Gastrocnemius medialis (tissue), 4 donors: ENCODE data around the gene ST8SIA2. TPM values are rescaled to one million over a fixed set of nuclear protein-coding genes. Genes with fewer than 3 reads are reported as not detected.

ENCODE experiments used
- ATAC-seq, 2 donors: fragments of 150-250 bp; one replicate each; pipeline ENCODE4 v1.9.1; 2016
- DNase-seq, 2 donors: peaks; one replicate each; pipeline ENCODE4 v3.0.0-alpha.2; 2019
- H3K27ac ChIP-seq, 4 donors: fragments of 200-600 bp; sonication (generic); 1 replicate in 1 of 4; 2 replicates in 3 of 4; pipeline ENCODE4 v1.5.1; 2016 to 2018; ENCODE audit warnings: mild to moderate bottlenecking in 2 of 4, moderate library complexity in 1 of 4
- H3K27me3 ChIP-seq, 3 donors: fragments of 200-600 bp; sonication (generic) in 2 of 3; 1 replicate in 1 of 3; 2 replicates in 2 of 3; pipeline versions ENCODE4 v1.5.1 to v1.6.0; 2016 to 2019; ENCODE audit warnings: mild to moderate bottlenecking in 1 of 3, moderate library complexity in 1 of 3
- H3K36me3 ChIP-seq, 2 donors: fragments of 200-600 bp; sonication (generic) in 1 of 2; one replicate each; pipeline ENCODE4 v1.5.1; 2017 to 2018
- H3K4me1 ChIP-seq, 2 donors: fragments of 200-600 bp; sonication (generic) in 1 of 2; one replicate each; pipeline ENCODE4 v1.5.1; 2016 to 2017; ENCODE audit warnings: mild to moderate bottlenecking in 2 of 2
- H3K4me3 ChIP-seq, 4 donors: fragments of 200-600 bp; sonication (generic) in 3 of 4; 1 replicate in 1 of 4; 2 replicates in 3 of 4; pipeline ENCODE4 v1.5.1; 2016 to 2019; ENCODE audit warnings: mild to moderate bottlenecking in 2 of 4
- H3K9me3 ChIP-seq, 3 donors: fragments of 200-600 bp; sonication (generic) in 2 of 3; 1 replicate in 1 of 3; 2 replicates in 2 of 3; pipeline ENCODE4 v1.5.1; 2016 to 2019
- CTCF ChIP-seq, 5 experiments: fragments of 450-650 bp in 3 of 5; fragments of 200-600 bp in 2 of 5; sonication (generic) in 2 of 5; IDR thresholded peaks in 4 of 5; conservative IDR thresholded peaks in 1 of 5; 1 replicate in 4 of 5; 2 replicates in 1 of 5; pipeline ENCODE4 v1.5.1; 2016 to 2019; ENCODE audit warnings: antibody characterized with exemption in 5 of 5, mild to moderate bottlenecking in 3 of 5, moderate library complexity in 3 of 5
- POLR2A ChIP-seq, 2 donors: fragments of 450-650 bp; IDR thresholded peaks; one replicate each; pipeline ENCODE4 v1.6.1; 2017; ENCODE audit warnings: antibody characterized with exemption in 2 of 2, mild to moderate bottlenecking in 2 of 2, moderate library complexity in 2 of 2
- in situ Hi-C, 4 donors: fragments of 200-750 bp; cut with MboI; loops; one replicate each; pipeline versions ENCODE4 v1.15.0 to v1.8.0; 2017; ENCODE audit warnings: low sequenced_read_pairs in 4 of 4
- intact Hi-C: fragments of 100-400 bp; cut with DNase I; formaldehyde crosslinking; loops from one replicate; pipeline ENCODE4 v1.15.1; 2023; ENCODE audit warnings: low total_unique reads
- total RNA-seq, 4 donors: library from RNA; depleted of rRNA; stranded (reverse); fragments of >200 nt; gene quantifications; one replicate each; pipeline versions ENCODE4 v1.1.0 to v1.2.3, GENCODE V29; 2016

The ST8SIA2 gene
- total RNA-seq, 4 donors from 2014 or later = not detected

- no peak overlapping the region for H3K4me3 ChIP-seq
- H3K9me3 ChIP-seq = no peaks in the 10 kb centered on the region
- peak; percentile 86 to 97 for ATAC-seq
- H3K36me3 ChIP-seq = no peaks in the 10 kb centered on the region
- TF ChIP-seq POLR2A (IDR thresholded peaks at IDR 0.05) (no peak), CTCF (IDR thresholded peaks at IDR 0.05 in 4 of 5, conservative IDR thresholded peaks at IDR 0.05 in 1 of 5) (no peak)
- DNase-seq = peak; percentile 59 to 68
- H3K27ac ChIP-seq = peak overlapping the region in 3 of 4 donors; percentile 30 to 52 (median 39)
- H3K27me3 ChIP-seq = peaks cover 0 to under 1% (median 0%) of the 10 kb centered on the region in 3 donors
- intact Hi-C loops (no loop called here), in situ Hi-C loops (no loop called here)
- H3K4me1 ChIP-seq = peaks cover 0 to 4% of the 10 kb centered on the region in 2 donors
Measured at GRCh38 chr15:92400980-92401787, 7.5 kb downstream of the ST8SIA2 start.

- no peaks in the 10 kb centered on the region for H3K27me3 ChIP-seq
- DNase-seq (no peak), ATAC-seq (no peak)
- H3K9me3 ChIP-seq = no peaks in the 10 kb centered on the region
- no peaks in the 10 kb centered on the region for H3K36me3 ChIP-seq
- intact Hi-C loops = no loop called here
- in situ Hi-C loops = no loop called here
- no peak for TF ChIP-seq POLR2A (IDR thresholded peaks at IDR 0.05)
- TF ChIP-seq CTCF (IDR thresholded peaks at IDR 0.05 in 4 of 5, conservative IDR thresholded peaks at IDR 0.05 in 1 of 5) = no peak
- no peak overlapping the region for H3K27ac ChIP-seq
- peaks cover 0 to 4% of the 10 kb centered on the region in 2 donors for H3K4me1 ChIP-seq
- H3K4me3 ChIP-seq = no peak overlapping the region
Measured at GRCh38 chr15:92402751-92403150, 9.1 kb downstream of the ST8SIA2 start.

GRCh38 chr15:92405942-92406341 lies 12.3 kb downstream of the ST8SIA2 start:
- no peak overlapping the region for H3K27ac ChIP-seq
- peaks cover 0 to 4% of the 10 kb centered on the region in 2 donors for H3K4me1 ChIP-seq
- no peaks in the 10 kb centered on the region for H3K9me3 ChIP-seq
- no peaks in the 10 kb centered on the region for H3K27me3 ChIP-seq
- H3K36me3 ChIP-seq = no peaks in the 10 kb centered on the region
- H3K4me3 ChIP-seq = no peak overlapping the region
- in situ Hi-C loops (no loop called here), intact Hi-C loops (no loop called here)
- no peak for DNase-seq
- TF ChIP-seq POLR2A (IDR thresholded peaks at IDR 0.05) (no peak), CTCF (IDR thresholded peaks at IDR 0.05 in 4 of 5, conservative IDR thresholded peaks at IDR 0.05 in 1 of 5) (no peak)
- ATAC-seq = no peak

- TF ChIP-seq CTCF (IDR thresholded peaks at IDR 0.05 in 4 of 5, conservative IDR thresholded peaks at IDR 0.05 in 1 of 5) (no peak), POLR2A (IDR thresholded peaks at IDR 0.05) (no peak)
- no peak overlapping the region for H3K27ac ChIP-seq
- no peaks in the 10 kb centered on the region for H3K9me3 ChIP-seq
- DNase-seq (no peak), ATAC-seq (no peak)
- in situ Hi-C loops (no loop called here), intact Hi-C loops (no loop called here)
- no peaks in the 10 kb centered on the region for H3K4me1 ChIP-seq
- no peaks in the 10 kb centered on the region for H3K27me3 ChIP-seq
- H3K36me3 ChIP-seq = no peaks in the 10 kb centered on the region
- H3K4me3 ChIP-seq = no peak overlapping the region
Measured at GRCh38 chr15:92407321-92407720, 13.6 kb downstream of the ST8SIA2 start.
